HepG2 (cell line): Measurements from ENCODE around the gene VKORC1. TPM values are rescaled to one million over a fixed set of nuclear protein-coding genes. Genes with fewer than 3 reads are reported as not detected.

Experiments used
- CHD4 ChIP-seq: fragments of 200-600 bp; sonication (generic); IDR thresholded peaks from 2 replicates; pipeline ENCODE4 v1.7.0; 2017; ENCODE audit warnings: mild to moderate bottlenecking, low read length, borderline replicate concordance
- DBP ChIP-seq: sonication (generic); formaldehyde crosslinking; IDR thresholded peaks from 2 replicates; pipeline ENCODE4 v1.4.0; 2020; ENCODE audit warnings: missing genetic modification reagents; ENCODE audit errors: not compliant biosample characterization
- ELF1 ChIP-seq: sonication (generic); formaldehyde crosslinking; IDR thresholded peaks from 2 replicates; pipeline ENCODE4 v1.4.0; 2020; ENCODE audit warnings: missing genetic modification reagents
- HMGXB3 ChIP-seq: sonication (generic); formaldehyde crosslinking; IDR thresholded peaks from 2 replicates; pipeline ENCODE4 v1.4.0; 2020; ENCODE audit warnings: missing genetic modification reagents, borderline replicate concordance
- IRF9 ChIP-seq: sonication (generic); formaldehyde crosslinking; IDR thresholded peaks from 2 replicates; pipeline ENCODE4 v1.8.0; 2022; ENCODE audit warnings: missing genetic modification reagents, mild to moderate bottlenecking, borderline replicate concordance
- IRX3 ChIP-seq: sonication (generic); formaldehyde crosslinking; IDR thresholded peaks from 2 replicates; pipeline ENCODE4 v1.8.1; 2023; ENCODE audit warnings: mild to moderate bottlenecking, low read depth, missing genetic modification reagents, borderline replicate concordance
- MIER3 ChIP-seq: IDR thresholded peaks from 2 replicates; pipeline ENCODE4 v1.6.1; 2016; ENCODE audit warnings: missing compliant biosample characterization, borderline replicate concordance
- RFX5 ChIP-seq: IDR thresholded peaks from 2 replicates; pipeline ENCODE4 v1.6.1; 2011; ENCODE audit warnings: low read depth, low read length, improper control_type of control experiment
- SALL2 ChIP-seq: sonication (generic); formaldehyde crosslinking; IDR thresholded peaks from 2 replicates; pipeline ENCODE4 v1.8.1; 2023; ENCODE audit warnings: mild to moderate bottlenecking, missing genetic modification reagents, inconsistent platforms
- SMC3 ChIP-seq: IDR thresholded peaks from 2 replicates; pipeline ENCODE4 v1.6.1; 2011; ENCODE audit warnings: low read length, improper control_type of control experiment
- SOX6 ChIP-seq, 2 experiments: fragments of 450-650 bp in 1 of 2; sonication (generic) in 1 of 2; formaldehyde crosslinking in 1 of 2; IDR thresholded peaks; 2 replicates each; pipeline versions ENCODE4 v1.4.0 to v1.6.1; 2017 to 2020; ENCODE audit warnings: antibody characterized with exemption in 1 of 2, mild to moderate bottlenecking in 1 of 2, missing genetic modification reagents in 1 of 2
- THAP7 ChIP-seq: sonication (generic); formaldehyde crosslinking; IDR thresholded peaks from 2 replicates; pipeline ENCODE4 v1.8.1; 2023; ENCODE audit warnings: mild to moderate bottlenecking, missing genetic modification reagents
- ZC3H13 ChIP-seq: sonication (generic); formaldehyde crosslinking; IDR thresholded peaks from 2 replicates; pipeline ENCODE4 v1.8.1; 2023; ENCODE audit warnings: mild to moderate bottlenecking, missing genetic modification reagents, moderate library complexity
- ZFP90 ChIP-seq: sonication (generic); formaldehyde crosslinking; IDR thresholded peaks from 2 replicates; pipeline ENCODE4 v1.8.0; 2022; ENCODE audit warnings: missing genetic modification reagents, mild to moderate bottlenecking, inconsistent platforms, borderline replicate concordance
- ZFX ChIP-seq: sonication (generic); formaldehyde crosslinking; IDR thresholded peaks from 2 replicates; pipeline ENCODE4 v1.4.0; 2020; ENCODE audit warnings: mild to moderate bottlenecking, low read depth, missing genetic modification reagents, moderate library complexity
- ZKSCAN1 ChIP-seq: fragments of 150-350 bp; IDR thresholded peaks from 2 replicates; pipeline ENCODE4 v1.6.1; 2014; ENCODE audit warnings: low read length
- ZNF24 ChIP-seq: fragments of 450-650 bp; IDR thresholded peaks from 2 replicates; pipeline ENCODE4 v1.6.1; 2017; ENCODE audit warnings: antibody characterized with exemption, mild to moderate bottlenecking
- ZNF333 ChIP-seq: sonication (generic); formaldehyde crosslinking; IDR thresholded peaks from 2 replicates; pipeline ENCODE4 v1.4.0; 2020; ENCODE audit warnings: mild to moderate bottlenecking, missing genetic modification reagents, borderline replicate concordance
- ZNF383 ChIP-seq: sonication (generic); formaldehyde crosslinking; IDR thresholded peaks from 2 replicates; pipeline ENCODE4 v1.4.0; 2020; ENCODE audit warnings: missing genetic modification reagents, mild to moderate bottlenecking, borderline replicate concordance
- ZNF639 ChIP-seq: conservative IDR thresholded peaks from 2 replicates; pipeline ENCODE4 v1.6.1; 2018; ENCODE audit warnings: missing genetic modification reagents
- polyA plus RNA-seq, 8 experiments: library from polyadenylated mRNA; depleted of rRNA in 3 of 8; stranded (reverse) in 7 of 8; unstranded in 1 of 8; fragments of >200 nt; fragmentation: Illumina TruSeq in 4 of 8; extraction: Trizol in 4 of 8; gene quantifications; 2 replicates each; pipeline versions ENCODE4 v1.2.1 to v1.2.3, GENCODE V29; 2011 to 2016; ENCODE audit warnings: low read depth in 4 of 8, missing spikeins in 1 of 8, mixed read lengths in 1 of 8; ENCODE audit not compliant: insufficient read depth in 1 of 8
- total RNA-seq, 5 experiments: library from RNA; depleted of rRNA; stranded (reverse); fragments of >200 nt; fragmentation: Illumina TruSeq; extraction: Trizol; gene quantifications; 2 replicates each; pipeline ENCODE4 v1.2.3, GENCODE V29; 2016; ENCODE audit warnings: low read depth in 1 of 5

VKORC1 gene
- total and polyA plus RNA-seq, 2 of the 13 experiments (the other 11 are each of a cell fraction or from before 2014, with no cell fraction given): 141 to 615 TPM

GRCh38 chr16:31073142-31073969 is 21.2 kb downstream of the VKORC1 start (continued):
- no peak for TF ChIP-seq HMGXB3
- TF ChIP-seq SMC3: no peak
- peak; percentile 73; the same call in 1 of the 2 replicates for TF ChIP-seq ZFP90 (CRISPR knock-in tag)
- no peak for TF ChIP-seq MIER3
- peak; percentile 36 for TF ChIP-seq DBP (CRISPR knock-in tag)
- TF ChIP-seq ZC3H13 (CRISPR knock-in tag): 0 out of 2 replicates have a peak, but pooled peaks have one; percentile 21
- TF ChIP-seq IRF9: peak; percentile 0; the same call in 1 of the 2 replicates
- peak; percentile 12; the same call in 1 of the 2 replicates for TF ChIP-seq ZKSCAN1
- no peak; the same call in 1 of the 2 replicates for TF ChIP-seq ZNF639
- peak; percentile 85; the same call in 1 of the 2 replicates for TF ChIP-seq ZFX
- TF ChIP-seq ELF1 (CRISPR knock-in tag): peak; percentile 83
- TF ChIP-seq IRX3 (CRISPR knock-in tag): 0 out of 2 replicates have a peak, but pooled peaks have one; percentile 30
- TF ChIP-seq SALL2 (CRISPR knock-in tag): peak; percentile 95; the same call in 1 of the 2 replicates
- peak; percentile 51; the same call in 1 of the 2 replicates for TF ChIP-seq CHD4
- TF ChIP-seq ZNF24: peak; percentile 93
- no peak for TF ChIP-seq SOX6 (IDR thresholded peaks at IDR 0.05)
- no peak; the same call in none of the 2 replicates for TF ChIP-seq SOX6 (CRISPR knock-in tag; IDR thresholded peaks at IDR 0.05)
- TF ChIP-seq RFX5: peak; percentile 53; the same call in 1 of the 2 replicates
- TF ChIP-seq THAP7: no peak
- TF ChIP-seq ZNF383 (CRISPR knock-in tag): no peak
- peak; percentile 44; the same call in 1 of the 2 replicates for TF ChIP-seq ZNF333 (CRISPR knock-in tag)
